HL-60 (cell line): ENCODE data around the gene MAST2.

Experiments
- DNase-seq, 2 experiments: peaks; one replicate each; pipeline ENCODE4 v3.0.0-alpha.2; 2010 to 2020; ENCODE audit warnings: low read depth in 1 of 2, low spot score in 1 of 2
- H3K27ac ChIP-seq: fragments of 250-450 bp; sonication (Bioruptor Pico); replicated peaks from 2 replicates; pipeline ENCODE4 v1.5.1; 2020; ENCODE audit warnings: mild to moderate bottlenecking, moderate library complexity
- H3K27me3 ChIP-seq: fragments of 250-450 bp; sonication (Bioruptor Pico); 2 replicates; pipeline ENCODE4 v1.5.1; 2021; ENCODE audit warnings: mild to moderate bottlenecking, moderate library complexity; ENCODE audit not compliant: insufficient read depth, poor library complexity, severe bottlenecking
- H3K4me3 ChIP-seq: replicated peaks from 2 replicates; pipeline ENCODE4 v1.5.1; 2011; ENCODE audit warnings: mild to moderate bottlenecking, control low read depth, low read length; ENCODE audit not compliant: insufficient read depth
- GABPA ChIP-seq: IDR thresholded peaks from 2 replicates; pipeline ENCODE4 v1.6.1; 2012; ENCODE audit warnings: low read depth
- POLR2AphosphoS5 ChIP-seq: IDR thresholded peaks from 2 replicates; pipeline ENCODE4 v1.6.1; 2012; ENCODE audit warnings: low read depth
- SPI1 ChIP-seq: IDR thresholded peaks from 2 replicates; pipeline ENCODE4 v1.6.1; 2012; ENCODE audit warnings: low read depth, mild to moderate bottlenecking, borderline replicate concordance
- TF ChIP-seq, protein P1 (sequence below): IDR thresholded peaks from one replicate; pipeline ENCODE4 v1.5.1; 2011; ENCODE audit warnings: low read length, control low read depth, inconsistent platforms; ENCODE audit not compliant: insufficient read depth
- TF ChIP-seq, protein P2 (sequence below): IDR thresholded peaks from 2 replicates; pipeline ENCODE4 v1.6.1; 2012; ENCODE audit warnings: low read depth; ENCODE audit not compliant: insufficient replicate concordance

Gene MAST2

DNA sequence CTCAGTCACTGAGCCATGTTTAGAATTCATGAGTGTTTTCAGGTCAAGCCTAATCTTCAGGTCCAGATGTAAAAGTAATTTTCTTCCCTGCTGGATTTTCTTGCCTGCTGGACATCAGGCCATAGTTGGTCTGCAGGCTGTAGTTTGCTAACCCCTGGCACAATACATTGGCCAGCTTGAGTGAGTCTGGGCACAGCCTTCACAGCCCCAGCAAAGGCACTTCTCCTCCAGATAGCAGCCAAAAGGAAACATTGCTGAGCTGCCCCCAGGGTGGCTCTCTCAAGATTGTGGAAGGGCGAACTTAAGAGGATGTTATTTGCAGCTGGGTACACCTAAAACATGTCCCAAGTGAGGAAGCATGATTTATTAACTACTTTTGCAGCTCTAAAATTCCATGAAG is 202.2 kb downstream of the MAST2 start:
- Histone ChIP-seq H3K27ac (no peak overlapping the region), H3K27me3 (no peaks in the 10 kb centered on the region), H3K4me3 (no peak overlapping the region)
- TF ChIP-seq GABPA: no peak
- DNase-seq: no peak

DNA sequence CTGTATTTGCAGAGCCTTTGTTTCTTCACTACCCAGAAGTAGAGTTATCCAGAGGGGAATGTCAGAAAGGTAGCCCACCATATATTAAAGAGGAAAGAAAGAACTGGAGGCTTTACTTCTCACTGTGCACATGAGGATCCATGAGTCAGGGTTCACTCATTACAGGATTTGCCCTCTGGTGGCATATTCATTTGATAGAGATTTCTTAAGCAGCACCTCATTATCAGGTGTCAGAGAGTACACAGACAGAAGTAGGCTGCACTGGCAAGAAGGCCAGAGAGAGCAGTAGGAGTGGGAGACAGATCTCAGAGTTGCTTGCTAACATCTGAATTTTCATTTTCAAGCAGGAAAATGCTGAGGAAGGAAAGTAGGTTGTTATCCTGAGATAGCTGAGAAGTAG is 205.2 kb downstream of the MAST2 start:
- DNase-seq: no peak
- Histone ChIP-seq H3K27ac (no peak overlapping the region), H3K27me3 (no peaks in the 10 kb centered on the region), H3K4me3 (no peak overlapping the region)
- TF ChIP-seq SPI1 (no peak), GABPA (no peak), POLR2AphosphoS5 (no peak)
- TF ChIP-seq, protein P1, sequence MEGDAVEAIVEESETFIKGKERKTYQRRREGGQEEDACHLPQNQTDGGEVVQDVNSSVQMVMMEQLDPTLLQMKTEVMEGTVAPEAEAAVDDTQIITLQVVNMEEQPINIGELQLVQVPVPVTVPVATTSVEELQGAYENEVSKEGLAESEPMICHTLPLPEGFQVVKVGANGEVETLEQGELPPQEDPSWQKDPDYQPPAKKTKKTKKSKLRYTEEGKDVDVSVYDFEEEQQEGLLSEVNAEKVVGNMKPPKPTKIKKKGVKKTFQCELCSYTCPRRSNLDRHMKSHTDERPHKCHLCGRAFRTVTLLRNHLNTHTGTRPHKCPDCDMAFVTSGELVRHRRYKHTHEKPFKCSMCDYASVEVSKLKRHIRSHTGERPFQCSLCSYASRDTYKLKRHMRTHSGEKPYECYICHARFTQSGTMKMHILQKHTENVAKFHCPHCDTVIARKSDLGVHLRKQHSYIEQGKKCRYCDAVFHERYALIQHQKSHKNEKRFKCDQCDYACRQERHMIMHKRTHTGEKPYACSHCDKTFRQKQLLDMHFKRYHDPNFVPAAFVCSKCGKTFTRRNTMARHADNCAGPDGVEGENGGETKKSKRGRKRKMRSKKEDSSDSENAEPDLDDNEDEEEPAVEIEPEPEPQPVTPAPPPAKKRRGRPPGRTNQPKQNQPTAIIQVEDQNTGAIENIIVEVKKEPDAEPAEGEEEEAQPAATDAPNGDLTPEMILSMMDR: no peak
- TF ChIP-seq, protein P2, sequence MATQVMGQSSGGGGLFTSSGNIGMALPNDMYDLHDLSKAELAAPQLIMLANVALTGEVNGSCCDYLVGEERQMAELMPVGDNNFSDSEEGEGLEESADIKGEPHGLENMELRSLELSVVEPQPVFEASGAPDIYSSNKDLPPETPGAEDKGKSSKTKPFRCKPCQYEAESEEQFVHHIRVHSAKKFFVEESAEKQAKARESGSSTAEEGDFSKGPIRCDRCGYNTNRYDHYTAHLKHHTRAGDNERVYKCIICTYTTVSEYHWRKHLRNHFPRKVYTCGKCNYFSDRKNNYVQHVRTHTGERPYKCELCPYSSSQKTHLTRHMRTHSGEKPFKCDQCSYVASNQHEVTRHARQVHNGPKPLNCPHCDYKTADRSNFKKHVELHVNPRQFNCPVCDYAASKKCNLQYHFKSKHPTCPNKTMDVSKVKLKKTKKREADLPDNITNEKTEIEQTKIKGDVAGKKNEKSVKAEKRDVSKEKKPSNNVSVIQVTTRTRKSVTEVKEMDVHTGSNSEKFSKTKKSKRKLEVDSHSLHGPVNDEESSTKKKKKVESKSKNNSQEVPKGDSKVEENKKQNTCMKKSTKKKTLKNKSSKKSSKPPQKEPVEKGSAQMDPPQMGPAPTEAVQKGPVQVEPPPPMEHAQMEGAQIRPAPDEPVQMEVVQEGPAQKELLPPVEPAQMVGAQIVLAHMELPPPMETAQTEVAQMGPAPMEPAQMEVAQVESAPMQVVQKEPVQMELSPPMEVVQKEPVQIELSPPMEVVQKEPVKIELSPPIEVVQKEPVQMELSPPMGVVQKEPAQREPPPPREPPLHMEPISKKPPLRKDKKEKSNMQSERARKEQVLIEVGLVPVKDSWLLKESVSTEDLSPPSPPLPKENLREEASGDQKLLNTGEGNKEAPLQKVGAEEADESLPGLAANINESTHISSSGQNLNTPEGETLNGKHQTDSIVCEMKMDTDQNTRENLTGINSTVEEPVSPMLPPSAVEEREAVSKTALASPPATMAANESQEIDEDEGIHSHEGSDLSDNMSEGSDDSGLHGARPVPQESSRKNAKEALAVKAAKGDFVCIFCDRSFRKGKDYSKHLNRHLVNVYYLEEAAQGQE: no peak

DNA sequence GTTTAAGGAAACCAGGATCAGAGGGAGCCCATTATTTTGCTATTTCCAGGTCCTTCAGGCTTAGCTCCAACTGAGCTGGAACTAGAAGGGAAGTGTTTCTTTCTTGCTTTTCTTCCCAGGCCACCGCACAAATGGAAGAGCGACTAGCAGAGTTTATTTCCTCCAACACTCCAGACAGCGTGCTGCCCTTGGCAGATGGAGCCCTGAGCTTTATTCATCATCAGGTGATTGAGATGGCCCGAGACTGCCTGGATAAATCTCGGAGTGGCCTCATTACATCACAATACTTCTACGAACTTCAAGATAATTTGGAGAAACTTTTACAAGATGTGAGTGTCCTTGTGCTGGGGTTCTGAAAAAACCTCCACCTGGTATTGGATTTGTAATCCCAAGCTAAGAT is 207.2 kb downstream of the MAST2 start:
- TF ChIP-seq GABPA: no peak
- TF ChIP-seq, protein P2: no peak
- no peak for TF ChIP-seq SPI1
- Histone ChIP-seq H3K4me3 (no peak overlapping the region), H3K27me3 (no peaks in the 10 kb centered on the region), H3K27ac (no peak overlapping the region)
- DNase-seq: no peak

DNA sequence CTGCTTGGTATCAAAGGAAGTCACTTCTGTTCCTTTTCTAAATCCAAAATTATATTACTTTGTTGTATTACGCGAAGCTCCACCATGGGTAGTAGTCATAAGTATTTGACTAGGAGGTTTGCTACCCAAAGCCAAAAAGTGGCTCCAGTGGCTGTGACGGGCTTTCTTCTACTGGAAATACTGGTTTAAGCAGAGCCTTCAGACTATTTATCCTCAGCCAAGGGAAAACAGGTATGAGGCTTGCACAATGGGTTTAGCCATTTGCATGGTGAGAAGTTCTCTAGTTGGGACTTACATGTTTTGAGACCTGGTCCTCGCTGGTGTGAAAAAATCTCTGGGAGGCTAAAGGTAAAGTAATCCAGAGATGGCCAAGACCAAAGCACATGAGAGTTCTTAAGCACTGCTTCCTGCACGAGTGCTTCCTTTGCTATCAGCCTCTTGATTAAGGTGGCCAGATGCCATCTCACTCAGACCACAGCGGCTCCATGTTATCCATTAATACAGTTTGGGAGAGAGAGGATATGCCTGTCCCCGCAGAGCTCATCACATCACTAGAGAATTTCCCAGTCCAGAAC is 207.8 kb downstream of the MAST2 start:
- Histone ChIP-seq H3K4me3 (no peak overlapping the region), H3K27ac (no peak overlapping the region), H3K27me3 (no peaks in the 10 kb centered on the region)
- no peak for DNase-seq
- TF ChIP-seq, protein P2: no peak
- no peak for TF ChIP-seq GABPA
- no peak for TF ChIP-seq SPI1
- no peak for TF ChIP-seq POLR2AphosphoS5
- TF ChIP-seq, protein P1: no peak
